Type B pancreatic cell (in vitro differentiated cells): ENCODE data around the gene JAKMIP3. TPM values are rescaled to one million over a fixed set of nuclear protein-coding genes. Genes with fewer than 3 reads are reported as not detected.

ENCODE experiments used
- DNase-seq: peaks from one replicate; pipeline ENCODE4 v3.0.0; 2021; ENCODE audit warnings: mixed read lengths; ENCODE audit not compliant: unreplicated experiment; ENCODE audit errors: extremely low spot score
- H3K27ac Mint-ChIP-seq: 2 replicates; pipeline ENCODE4 v1.8.0; 2021; ENCODE audit warnings: mild to moderate bottlenecking, mixed read lengths
- H3K27me3 Mint-ChIP-seq: 2 replicates; pipeline ENCODE4 v1.8.0; 2021; ENCODE audit warnings: mixed read lengths
- H3K36me3 Mint-ChIP-seq: 2 replicates; pipeline ENCODE4 v1.8.0; 2021; ENCODE audit warnings: mixed read lengths
- H3K4me1 Mint-ChIP-seq: one replicate; pipeline ENCODE4 v1.8.0; 2021; ENCODE audit warnings: mixed read lengths; ENCODE audit not compliant: unreplicated experiment
- H3K4me3 Mint-ChIP-seq: 2 replicates; pipeline ENCODE4 v1.8.0; 2021; ENCODE audit warnings: mild to moderate bottlenecking, mixed read lengths
- H3K9me3 Mint-ChIP-seq: 2 replicates; pipeline ENCODE4 v1.8.0; 2021; ENCODE audit warnings: mixed read lengths
- CTCF ChIP-seq: fragments of 200-600 bp; sonication (generic); conservative IDR thresholded peaks from 2 replicates; pipeline ENCODE4 v1.5.0; 2021; ENCODE audit warnings: antibody characterized with exemption, mild to moderate bottlenecking
- total RNA-seq: library from RNA; stranded (reverse); gene quantifications from 2 replicates; pipeline ENCODE4 v1.2.1, GENCODE V29; 2021; ENCODE audit warnings: low replicate concordance

Gene JAKMIP3
- total RNA-seq, 1 donor from 2014 or later = 0.19 TPM

GRCh38 chr10:132028706-132029105, 37.0 kb upstream of the JAKMIP3 start:
- DNase-seq = no peak
- Mint-ChIP-seq H3K4me3 (no peak overlapping the region), H3K27ac (no peak overlapping the region), H3K9me3 (no peaks in the 10 kb centered on the region), H3K27me3 (peaks cover 85% of the 10 kb centered on the region), H3K4me1 (no peaks in the 10 kb centered on the region), H3K36me3 (no peaks in the 10 kb centered on the region)
- no peak for TF ChIP-seq CTCF

- no peak for TF ChIP-seq CTCF
Observed at GRCh38 chr10:132030898-132031463, 34.8 kb upstream of the JAKMIP3 start.

GRCh38 chr10:132033632-132034031, 32.1 kb upstream of the JAKMIP3 start:
- no peak for DNase-seq
- H3K27ac Mint-ChIP-seq = no peak overlapping the region
- no peaks in the 10 kb centered on the region for H3K9me3 Mint-ChIP-seq
- no peak overlapping the region for H3K4me3 Mint-ChIP-seq
- no peaks in the 10 kb centered on the region for H3K36me3 Mint-ChIP-seq
- TF ChIP-seq CTCF = no peak
- H3K27me3 Mint-ChIP-seq = peaks cover 90% of the 10 kb centered on the region
- peaks cover 6% of the 10 kb centered on the region for H3K4me1 Mint-ChIP-seq

More at GRCh38 chr10:132030898-132031463, 34.8 kb upstream of the JAKMIP3 start:
- H3K4me3 Mint-ChIP-seq = no peak overlapping the region
- H3K36me3 Mint-ChIP-seq = no peaks in the 10 kb centered on the region
- no peak for DNase-seq
- H3K9me3 Mint-ChIP-seq = no peaks in the 10 kb centered on the region
- H3K4me1 Mint-ChIP-seq = no peaks in the 10 kb centered on the region
- H3K27ac Mint-ChIP-seq = no peak overlapping the region
- peaks cover 89% of the 10 kb centered on the region for H3K27me3 Mint-ChIP-seq

GRCh38 chr10:132035476-132035875, 30.3 kb upstream of the JAKMIP3 start:
- peaks cover 91% of the 10 kb centered on the region for H3K27me3 Mint-ChIP-seq
- no peak for TF ChIP-seq CTCF
- no peak for DNase-seq
- peaks cover 6% of the 10 kb centered on the region for H3K4me1 Mint-ChIP-seq
- H3K4me3 Mint-ChIP-seq = peak overlapping the region; percentile 82
- no peaks in the 10 kb centered on the region for H3K9me3 Mint-ChIP-seq
- H3K36me3 Mint-ChIP-seq = no peaks in the 10 kb centered on the region
- H3K27ac Mint-ChIP-seq = no peak overlapping the region

- no peaks in the 10 kb centered on the region for H3K36me3 Mint-ChIP-seq
- H3K9me3 Mint-ChIP-seq = no peaks in the 10 kb centered on the region
- no peak for TF ChIP-seq CTCF
- H3K27me3 Mint-ChIP-seq = peaks cover 91% of the 10 kb centered on the region
- no peak overlapping the region for H3K27ac Mint-ChIP-seq
- H3K4me1 Mint-ChIP-seq = peaks cover 6% of the 10 kb centered on the region
- no peak for DNase-seq
- H3K4me3 Mint-ChIP-seq = peak overlapping the region; percentile 82
Observed at GRCh38 chr10:132036153-132036886, 29.4 kb upstream of the JAKMIP3 start.
